ENCODE data around the gene EMX1.

DNA sequence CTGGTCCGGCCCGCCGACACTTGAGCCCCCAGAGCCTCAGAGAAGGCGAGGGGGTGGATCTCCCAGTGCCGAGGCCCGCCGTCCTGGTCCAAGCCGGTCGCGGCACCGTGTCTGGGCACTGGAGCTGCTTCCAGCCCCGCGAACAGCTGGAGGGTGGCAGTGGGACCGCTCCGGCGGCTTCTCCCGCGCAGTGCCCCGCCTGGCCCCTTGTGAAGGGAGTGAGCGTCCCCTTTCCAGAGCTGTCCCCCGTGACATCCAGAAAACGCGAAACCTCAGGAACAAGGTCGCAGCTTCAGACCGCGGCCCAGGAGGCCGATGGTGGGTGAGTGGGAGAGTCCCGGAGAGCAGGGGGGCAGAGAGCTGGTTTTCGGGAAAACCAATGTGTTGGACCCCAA is 579 bp upstream of the EMX1 start:
- TF ChIP-seq, protein P1, sequence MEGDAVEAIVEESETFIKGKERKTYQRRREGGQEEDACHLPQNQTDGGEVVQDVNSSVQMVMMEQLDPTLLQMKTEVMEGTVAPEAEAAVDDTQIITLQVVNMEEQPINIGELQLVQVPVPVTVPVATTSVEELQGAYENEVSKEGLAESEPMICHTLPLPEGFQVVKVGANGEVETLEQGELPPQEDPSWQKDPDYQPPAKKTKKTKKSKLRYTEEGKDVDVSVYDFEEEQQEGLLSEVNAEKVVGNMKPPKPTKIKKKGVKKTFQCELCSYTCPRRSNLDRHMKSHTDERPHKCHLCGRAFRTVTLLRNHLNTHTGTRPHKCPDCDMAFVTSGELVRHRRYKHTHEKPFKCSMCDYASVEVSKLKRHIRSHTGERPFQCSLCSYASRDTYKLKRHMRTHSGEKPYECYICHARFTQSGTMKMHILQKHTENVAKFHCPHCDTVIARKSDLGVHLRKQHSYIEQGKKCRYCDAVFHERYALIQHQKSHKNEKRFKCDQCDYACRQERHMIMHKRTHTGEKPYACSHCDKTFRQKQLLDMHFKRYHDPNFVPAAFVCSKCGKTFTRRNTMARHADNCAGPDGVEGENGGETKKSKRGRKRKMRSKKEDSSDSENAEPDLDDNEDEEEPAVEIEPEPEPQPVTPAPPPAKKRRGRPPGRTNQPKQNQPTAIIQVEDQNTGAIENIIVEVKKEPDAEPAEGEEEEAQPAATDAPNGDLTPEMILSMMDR (conservative IDR thresholded peaks at IDR 0.05): no peak
- no peak for TF ChIP-seq EZH2 (IDR thresholded peaks at IDR 0.05; ENCODE audit: low read depth)
